Fibroblast of gingiva (primary cell): ENCODE results near the gene TNK1.
A peak's percentile ranks its signal among the peaks of the same experiment; 100 is the strongest.

ENCODE experiments used
- DNase-seq: peaks from one replicate; pipeline ENCODE4 v3.0.0-alpha.2; 2011; ENCODE audit warnings: low read depth

TNK1 gene

DNA sequence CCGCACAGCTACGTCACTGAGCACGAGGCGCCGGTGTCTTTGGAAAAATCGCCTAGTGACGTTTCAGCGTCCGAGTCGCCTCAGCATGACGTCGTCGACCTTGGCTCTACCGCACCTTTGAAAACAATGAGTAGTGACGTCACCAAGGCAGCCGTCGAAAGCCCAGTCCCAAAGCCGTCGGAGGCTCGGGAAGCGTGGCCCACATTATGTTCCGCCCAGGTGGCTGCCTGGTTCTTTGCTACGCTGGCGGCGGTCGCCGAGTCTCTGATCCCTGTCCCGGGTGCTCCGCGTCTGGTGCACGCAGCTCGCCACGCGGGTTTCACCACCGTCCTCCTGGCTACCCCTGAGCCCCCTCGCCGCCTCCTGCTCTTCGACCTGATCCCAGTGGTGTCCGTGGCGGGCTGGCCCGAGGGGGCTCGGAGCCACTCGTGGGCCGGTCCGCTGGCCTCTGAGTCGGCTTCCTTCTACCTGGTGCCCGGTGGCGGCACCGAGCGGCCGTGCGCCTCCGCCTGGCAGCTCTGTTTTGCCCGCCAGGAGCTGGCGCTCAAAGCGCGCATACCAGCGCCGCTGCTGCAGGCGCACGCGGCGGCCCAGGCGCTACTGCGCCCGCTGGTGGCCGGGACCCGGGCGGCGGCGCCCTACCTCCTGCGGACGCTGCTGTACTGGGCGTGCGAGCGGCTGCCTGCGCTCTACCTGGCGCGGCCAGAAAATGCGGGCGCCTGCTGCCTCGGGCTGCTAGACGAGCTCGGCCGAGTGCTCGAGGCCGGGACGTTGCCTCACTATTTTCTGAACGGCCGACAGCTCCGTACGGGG, 55.9 kb downstream of the TNK1 start:
- DNase-seq: peak; percentile 72

DNA sequence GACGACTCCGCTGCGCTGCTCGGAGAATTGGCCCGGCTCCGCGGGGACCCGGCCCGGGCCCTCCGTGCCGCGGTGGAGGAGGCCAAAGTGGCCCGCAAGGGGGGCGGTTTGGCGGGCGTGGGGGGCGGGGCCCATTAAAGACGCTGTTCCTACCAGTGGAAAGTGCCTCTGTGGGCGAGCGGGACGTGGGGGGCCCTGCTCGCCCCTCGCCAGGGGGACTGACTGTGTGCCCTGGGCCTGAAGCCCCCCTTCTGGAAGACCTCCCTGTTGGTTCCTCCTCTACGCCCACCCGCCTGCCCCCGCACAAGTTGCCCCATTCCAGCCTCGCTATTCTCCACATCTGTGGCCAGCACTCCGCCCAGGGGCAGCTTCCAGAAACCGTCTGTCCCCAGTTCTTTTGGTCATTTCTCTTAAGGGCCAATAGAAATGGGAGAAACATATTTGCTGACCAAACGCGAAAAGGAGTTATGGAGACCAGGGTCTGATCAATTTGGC, 56.5 kb downstream of the TNK1 start:
- DNase-seq: no peak

DNA sequence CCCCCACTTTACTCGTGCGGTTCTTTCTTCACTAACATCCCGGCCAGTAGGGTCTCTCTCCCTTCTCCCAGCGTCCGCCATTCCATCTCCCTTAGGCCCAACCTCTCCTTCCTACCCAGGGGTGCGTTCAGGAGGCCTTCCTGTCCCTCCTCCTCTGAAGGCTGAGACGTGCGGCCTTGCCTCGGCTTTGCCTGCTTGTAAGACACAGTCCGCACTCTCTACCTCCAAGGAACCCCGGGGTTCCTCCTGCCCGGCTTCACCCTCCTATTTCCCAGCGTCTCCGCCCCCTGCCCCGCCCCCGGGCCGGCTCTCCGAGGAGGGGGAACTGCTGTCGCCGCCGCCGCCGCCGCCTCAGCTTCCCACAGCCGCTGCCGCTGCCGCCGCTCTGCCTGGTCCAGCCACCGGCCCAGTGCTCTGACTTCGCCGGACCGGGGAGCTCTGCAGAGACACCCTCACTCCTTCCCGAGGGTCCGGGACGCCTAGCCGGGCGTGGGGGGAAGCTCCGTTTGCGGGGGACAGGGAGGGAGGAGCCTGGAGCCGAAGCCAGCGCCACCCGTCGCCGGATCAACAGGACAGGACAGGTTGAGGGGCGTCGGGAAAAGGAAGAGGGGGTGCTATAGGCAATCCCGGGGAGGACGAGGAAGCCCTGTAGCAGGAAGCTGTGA, 57.2 kb downstream of the TNK1 start:
- DNase-seq: no peak

DNA sequence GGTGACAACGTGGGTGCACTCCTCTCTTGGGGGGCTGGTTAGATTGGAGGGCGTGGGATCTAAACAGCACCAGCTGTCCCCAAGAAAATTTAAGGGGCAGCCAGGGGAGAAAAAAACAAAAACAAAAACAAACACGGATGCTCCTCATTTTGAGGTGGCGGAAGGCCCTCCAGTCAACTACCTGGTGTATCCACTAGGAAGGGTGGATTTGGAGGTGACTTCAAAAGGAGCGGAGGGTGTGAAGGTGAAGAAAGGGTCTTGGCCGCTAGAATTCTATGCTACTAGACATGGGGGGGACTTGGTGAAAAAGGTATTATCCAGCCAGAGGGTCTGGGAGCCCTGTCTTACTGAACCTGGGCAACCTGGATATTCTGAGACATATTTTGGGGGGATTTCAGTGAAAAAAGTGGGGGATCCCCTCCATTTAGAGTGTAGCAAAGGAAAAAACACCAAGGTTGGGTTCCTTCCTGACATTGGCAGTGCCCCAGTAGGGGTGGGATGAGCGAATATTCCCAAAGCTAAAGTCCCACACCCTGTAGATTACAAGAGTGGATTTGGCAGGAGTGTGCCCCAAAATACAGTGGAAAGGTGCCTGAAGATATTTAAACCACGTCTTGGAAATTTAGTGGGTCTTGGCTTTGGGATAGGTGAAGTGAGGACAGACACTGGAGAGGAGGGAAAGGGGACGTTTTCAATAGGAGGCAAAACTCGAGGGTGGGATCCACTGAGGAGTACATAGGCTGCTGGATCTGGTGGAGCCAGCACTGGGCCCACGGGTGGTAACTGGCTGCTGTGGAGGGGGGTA, 58.0 kb downstream of the TNK1 start:
- DNase-seq: no peak
